GM21717 (cell line): ENCODE measurements around the gene FAM120B.
"Not testable (repeated sequence)": the region's sequence is repeated elsewhere in the genome, so short reads cannot be mapped to it uniquely, and the experiment has no call there.

ENCODE experiments used
- ATAC-seq: cut with Tn5 transposase; IDR thresholded peaks from one replicate; pipeline ENCODE4 v1.9.1; 2021; ENCODE audit warnings: mild to moderate bottlenecking, moderate library complexity; ENCODE audit not compliant: unreplicated experiment

The FAM120B gene

DNA sequence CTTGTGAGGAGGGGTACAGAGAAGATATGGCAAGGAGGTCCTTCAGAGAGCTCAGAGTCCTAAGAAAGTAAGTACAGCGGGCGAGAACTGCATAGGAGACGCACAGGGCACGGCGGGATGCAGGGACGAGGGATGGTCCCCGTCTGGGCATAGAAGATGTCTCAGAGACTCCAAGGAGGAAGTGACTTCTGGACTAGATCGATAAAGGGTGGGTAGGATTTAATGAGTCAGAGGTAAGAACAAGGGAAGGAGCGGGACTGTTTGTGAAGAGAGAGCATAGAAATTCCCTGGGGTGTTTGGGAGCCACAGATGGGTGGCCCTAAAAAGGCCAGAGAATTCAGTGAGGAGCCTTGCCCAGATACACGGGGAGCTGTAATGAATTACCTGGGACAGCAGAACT lies 69.1 kb downstream of the FAM120B start:
- ATAC-seq: no peak

DNA sequence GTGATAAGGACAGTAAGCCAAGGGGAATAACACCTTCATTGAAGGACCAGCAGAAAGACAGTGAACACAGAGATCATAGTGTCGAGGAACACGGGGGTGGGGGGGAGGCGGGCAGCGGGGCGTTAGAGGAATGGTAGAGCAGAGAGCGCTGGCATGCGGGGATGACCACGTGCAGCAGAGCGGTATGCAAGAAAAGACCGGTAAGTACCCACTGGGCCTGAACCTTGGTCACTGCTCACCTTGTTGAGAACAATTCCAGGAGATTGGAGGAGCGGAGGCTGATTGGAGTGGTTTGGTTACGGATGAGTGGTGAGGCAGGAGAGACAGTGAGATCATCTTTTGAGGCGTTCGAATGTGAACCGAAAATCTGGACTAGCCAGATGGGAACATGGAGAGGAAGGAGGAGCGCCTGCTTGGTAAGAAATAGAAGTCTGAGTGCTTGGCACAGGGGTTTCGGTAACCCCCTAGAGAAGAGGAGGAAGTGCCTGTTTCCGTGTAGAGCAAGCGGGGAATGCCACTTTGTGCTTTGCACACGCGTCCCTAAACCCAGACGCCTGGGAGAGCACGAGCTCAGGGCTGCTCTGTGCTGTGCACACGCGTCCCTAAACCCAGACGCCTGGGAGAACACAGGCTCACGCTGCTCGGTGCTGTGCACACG lies 70.0 kb downstream of the FAM120B start:
- ATAC-seq: no peak

DNA sequence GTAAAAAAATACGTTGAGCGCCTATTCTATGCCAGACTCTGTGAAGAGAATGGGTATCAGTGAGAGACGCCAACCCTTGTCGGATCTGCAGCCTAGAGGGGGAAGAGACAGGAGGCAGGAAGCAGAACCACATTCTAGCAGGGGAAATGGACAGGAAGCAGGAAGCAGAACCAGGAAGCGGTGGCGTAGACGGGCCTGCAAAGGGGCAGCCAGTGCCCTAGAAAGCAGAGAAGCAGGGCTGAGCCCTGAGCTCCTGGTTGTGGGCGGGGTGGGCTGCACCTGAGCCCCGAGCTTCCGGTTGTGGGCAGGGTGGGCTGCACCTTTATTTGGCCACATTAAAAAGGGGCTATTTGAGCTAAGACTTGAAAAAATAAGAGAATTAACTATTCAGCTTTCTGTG lies 71.9 kb downstream of the FAM120B start:
- ATAC-seq: no peak

DNA sequence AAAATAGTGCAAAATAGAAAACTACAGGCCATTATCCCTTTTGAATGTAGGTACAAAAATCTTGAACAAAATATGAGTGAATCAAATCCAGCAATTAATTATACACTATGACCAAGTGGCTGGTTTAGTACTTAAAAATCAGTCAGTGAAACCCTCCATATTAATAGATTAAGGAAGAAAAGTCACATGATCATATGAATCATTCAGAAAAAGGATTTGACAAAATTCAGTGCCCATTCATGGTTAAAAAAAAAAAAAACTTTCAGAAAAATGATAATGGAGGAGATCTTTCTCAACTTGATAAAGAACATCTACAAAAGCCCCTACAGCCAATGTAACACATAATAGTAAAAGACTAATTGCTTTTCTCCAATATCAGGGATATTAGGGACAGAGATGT lies 75.0 kb downstream of the FAM120B start:
- ATAC-seq: no peak

DNA sequence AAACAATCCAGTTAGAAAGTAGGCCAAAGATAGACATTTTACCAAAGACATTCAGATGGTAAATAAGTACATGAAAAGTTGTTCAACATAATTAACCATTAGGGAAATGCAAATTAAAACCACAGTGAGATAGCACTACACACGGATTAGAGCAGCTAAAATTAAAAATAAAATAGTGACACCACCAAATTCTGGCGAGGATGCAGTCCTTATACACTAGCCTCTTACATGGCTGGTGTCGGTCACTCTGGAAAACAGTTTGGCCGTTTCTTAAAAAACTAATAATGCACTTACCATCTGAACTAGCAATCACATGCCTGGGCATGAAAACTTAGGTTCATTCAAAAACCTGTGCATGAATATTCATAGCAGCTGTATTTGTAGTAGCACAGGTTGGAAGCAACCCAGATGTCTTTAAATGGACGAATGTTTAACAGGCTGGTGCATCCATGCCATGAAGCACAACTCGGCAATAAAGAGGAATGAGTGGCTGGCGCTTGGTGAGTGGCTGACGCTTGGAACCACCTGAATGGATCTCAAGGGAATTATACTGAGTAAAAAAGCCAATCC lies 77.0 kb downstream of the FAM120B start:
- ATAC-seq: no peak

DNA sequence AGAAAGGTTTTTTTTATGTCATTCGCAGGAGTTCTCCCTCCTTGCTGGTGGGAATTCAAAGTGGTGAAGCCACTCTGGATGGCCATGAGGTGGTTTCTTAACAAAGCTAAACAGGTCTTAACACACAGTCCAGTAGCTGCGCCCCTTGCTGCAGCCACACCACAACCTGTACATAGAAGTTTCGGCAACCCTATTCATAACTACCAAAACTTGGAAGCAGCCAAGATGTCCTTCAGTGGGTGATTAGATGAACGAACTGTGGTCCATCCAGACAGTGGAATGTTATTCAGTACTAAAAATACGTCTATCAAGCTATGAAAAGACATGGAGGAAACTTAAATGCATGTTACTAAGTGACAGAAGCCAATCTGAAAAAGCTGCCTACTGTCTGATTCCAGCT lies 78.9 kb downstream of the FAM120B start:
- ATAC-seq: no peak

GRCh38 chr6:170388113-170388512 lies 81.6 kb downstream of the FAM120B start:
- no peak for ATAC-seq

DNA sequence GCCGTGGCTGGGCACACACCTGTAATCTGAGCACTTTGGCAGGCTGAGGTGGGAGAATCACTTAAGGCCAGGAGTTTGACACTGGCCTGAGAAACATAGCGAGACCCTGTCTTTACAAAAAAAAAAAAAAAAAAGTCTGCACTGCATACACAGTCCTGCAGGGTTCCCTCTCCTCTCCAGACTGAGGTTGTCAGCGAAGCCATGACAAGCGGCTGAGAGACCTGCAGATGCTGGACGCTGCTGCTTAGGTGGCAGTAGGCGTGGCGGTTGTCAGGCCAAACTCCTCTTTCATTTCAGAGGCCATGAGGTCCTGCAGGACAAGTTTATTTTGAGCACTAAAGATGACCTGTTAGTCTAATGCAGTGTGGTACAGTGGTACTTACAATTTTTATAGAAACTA lies 86.5 kb downstream of the FAM120B start:
- no peak for ATAC-seq

- ATAC-seq: no peak
These were observed 87.3 kb downstream of the FAM120B start for GRCh38 chr6:170393807-170394399.

- no peak for ATAC-seq
These were observed 88.4 kb downstream of the FAM120B start for GRCh38 chr6:170394980-170395379.

DNA sequence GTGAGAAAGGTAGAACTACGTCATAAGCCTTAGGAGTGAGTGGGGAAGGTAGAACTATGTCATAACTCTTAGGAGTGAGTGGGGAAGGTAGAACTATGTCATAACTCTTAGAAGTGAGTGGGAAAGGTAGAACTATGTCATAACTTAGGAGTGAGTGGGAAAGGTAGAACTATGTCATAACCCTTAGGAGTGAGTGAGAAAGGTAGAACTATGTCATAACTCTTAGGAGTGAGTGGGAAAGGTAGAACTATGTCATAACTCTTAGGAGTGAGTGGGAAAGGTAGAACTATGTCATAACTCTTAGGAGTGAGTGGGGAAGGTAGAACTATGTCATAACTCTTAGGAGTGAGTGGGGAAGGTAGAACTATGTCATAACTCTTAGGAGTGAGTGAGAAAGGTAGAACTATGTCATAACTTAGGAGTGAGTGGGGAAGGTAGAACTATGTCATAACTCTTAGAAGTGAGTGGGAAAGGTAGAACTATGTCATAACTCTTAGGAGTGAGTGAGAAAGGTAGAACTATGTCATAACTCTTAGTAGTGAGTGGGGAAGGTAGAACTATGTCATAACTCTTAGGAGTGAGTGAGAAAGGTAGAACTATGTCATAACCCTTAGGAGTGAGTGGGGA lies 92.3 kb downstream of the FAM120B start:
- ATAC-seq: not testable (repeated sequence)

DNA sequence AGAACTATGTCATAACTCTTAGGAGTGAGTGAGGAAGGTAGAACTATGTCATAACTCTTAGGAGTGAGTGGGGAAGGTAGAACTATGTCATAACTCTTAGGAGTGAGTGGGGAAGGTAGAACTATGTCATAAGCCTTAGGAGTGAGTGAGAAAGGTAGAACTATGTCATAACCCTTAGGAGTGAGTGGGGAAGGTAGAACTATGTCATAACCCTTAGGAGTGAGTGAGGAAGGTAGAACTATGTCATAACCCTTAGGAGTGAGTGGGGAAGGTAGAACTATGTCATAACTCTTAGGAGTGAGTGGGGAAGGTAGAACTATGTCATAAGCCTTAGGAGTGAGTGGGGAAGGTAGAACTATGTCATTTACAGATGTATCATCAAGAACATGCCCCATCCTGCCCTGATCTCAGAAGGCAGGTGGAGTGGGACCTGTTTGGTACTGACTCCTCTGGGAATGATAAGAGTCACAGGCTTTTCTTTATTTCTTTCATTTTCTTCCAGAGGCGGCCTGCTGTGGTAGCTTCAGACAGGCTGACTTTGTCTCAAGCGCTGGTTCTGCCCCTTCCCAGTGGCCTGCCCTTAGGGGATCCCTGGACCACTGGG lies 93.5 kb downstream of the FAM120B start:
- ATAC-seq: not testable (repeated sequence)

DNA sequence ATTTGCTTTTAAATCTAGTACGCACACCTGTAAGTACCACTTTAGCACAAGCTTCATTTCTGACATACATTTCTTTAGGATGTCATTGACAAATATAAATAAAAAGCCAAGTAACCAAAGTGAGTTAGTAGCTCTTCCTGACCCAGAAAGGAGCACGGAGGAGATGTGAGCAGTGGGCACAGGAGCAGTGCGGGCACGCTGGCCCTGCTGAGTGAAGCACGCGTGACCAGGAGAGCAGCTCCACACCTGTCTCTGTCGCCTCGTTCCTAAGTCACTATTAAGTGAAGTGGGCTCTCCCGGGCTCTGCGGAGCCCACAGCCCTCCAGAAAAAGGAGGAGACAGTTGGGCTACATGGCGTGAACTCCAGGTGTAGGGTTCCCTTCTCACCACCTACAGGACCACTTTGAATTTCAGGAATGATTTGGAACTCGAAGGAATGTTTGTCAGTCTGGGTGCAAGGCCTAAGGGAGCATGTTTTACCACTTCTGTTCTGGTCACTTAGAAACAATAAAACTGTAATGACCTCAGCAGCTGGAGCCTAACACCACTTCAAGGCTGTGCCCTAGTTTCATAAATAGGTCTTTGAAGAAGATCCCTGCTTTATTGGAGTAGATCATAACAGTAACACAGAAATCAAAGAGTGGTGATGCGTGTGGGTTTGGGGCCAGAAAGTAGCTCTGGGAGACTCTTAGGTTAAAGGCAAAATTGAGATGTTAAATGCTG lies 95.9 kb downstream of the FAM120B start:
- ATAC-seq: no peak

DNA sequence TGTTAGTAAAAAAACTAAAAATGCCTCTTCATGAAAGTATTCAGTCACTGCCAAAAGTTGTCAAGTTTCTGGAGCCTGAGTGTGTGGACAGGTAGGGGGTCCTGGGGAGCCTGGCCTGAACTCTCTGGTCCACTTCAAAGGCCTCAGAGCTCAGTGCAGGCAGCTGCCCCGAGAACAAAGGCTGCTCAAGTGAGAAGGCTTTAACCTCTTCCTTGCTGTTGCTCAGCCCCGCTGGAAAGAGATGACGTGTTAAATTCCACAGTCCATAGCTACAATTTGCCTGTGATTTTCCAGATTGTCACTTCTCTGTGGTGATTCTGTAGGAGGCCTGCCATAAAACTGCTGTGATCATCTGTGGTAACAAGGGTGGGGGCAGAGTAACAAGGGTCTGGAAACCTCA lies 96.9 kb downstream of the FAM120B start:
- no peak for ATAC-seq

DNA sequence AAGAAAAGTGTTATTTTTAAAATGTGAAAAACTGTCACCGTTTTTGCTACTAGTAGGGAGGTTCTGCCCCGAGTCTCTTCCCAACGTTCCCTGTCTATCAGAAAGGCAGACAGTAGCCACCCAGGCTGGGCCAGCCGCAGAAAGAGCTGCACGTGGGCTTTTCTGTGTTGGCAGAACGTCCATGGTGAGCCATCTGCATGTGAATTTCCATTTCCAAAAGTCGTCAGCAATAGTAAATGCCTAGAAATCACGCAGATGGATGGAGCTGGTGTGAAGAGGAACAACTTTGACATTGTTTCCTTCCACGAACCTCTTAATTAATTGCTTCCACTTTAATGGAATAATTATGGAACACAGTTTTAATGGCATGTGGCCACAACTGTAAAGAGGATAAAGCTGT lies 97.5 kb downstream of the FAM120B start:
- no peak for ATAC-seq

DNA sequence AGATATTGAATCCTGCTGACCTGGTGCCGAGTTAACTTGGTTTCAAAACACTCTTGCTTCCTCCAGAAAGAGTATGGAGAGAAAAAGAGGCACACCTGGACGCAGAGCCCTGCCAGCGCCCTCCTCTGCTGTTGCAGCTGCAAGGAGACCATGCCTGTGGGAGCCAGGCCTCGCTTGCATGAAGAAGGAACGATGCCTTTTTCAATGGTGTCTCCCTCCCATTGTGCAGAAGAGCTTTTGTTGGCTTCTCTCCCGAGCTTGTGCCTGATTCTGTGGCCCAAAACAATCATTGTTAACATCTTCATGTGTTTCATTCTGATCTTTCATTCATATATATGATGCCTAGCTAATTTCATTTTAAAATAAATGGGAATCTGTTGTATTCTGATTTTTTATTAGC lies 98.1 kb downstream of the FAM120B start:
- no peak for ATAC-seq

GRCh38 chr6:170405311-170405975 lies 98.9 kb downstream of the FAM120B start:
- no peak for ATAC-seq

GRCh38 chr6:170407200-170407599 lies 100.6 kb downstream of the FAM120B start:
- ATAC-seq: no peak

DNA sequence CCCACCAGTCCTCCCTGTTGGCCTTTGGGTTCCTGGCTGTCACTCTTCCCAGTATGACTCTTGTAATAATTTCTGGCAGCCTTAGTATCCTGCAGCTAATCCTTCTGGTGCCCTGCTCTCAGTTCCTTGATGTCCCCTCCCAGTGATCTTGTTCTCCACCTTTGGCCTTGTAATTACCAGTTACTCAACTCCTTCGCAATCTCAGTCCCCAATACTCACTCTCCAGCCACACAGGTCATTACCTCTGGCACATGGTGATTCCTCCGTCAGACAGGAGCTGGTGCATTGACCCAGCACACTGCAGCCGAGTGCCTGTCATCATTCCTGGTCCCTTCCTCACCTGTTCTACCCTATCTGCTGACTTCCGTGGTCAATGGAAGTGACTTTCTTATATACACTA lies 101.4 kb downstream of the FAM120B start:
- no peak for ATAC-seq

GRCh38 chr6:170409746-170410145 lies 103.2 kb downstream of the FAM120B start:
- not testable (repeated sequence) for ATAC-seq

DNA sequence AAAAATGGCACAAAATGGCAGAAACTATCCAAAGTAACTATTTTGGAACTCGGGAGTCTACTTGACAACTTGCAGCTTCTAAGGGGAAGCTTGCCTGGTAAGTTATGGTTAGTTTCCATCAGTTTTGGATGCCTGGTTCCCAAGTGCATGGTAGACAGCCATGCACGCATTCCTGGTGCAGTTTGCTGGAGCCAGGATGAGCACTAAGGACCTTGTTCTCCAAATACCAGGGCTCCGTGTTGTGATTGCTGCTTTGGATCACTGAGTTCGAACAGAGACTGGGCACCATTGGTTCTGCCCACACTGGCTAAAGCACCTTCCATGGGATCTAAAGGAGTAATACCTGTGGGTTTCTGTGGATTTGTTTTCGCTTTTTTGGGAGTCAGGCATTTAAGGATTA lies 103.7 kb downstream of the FAM120B start:
- ATAC-seq: no peak
